DOHH2 (cell line): Measurements from ENCODE around the gene CEP41.

Experiments
- H3F3A ChIP-seq: fragments of 200-600 bp; sonication (generic), shearing (Covaris generic); 2 replicates; pipeline ENCODE4 v1.6.0; 2016; ENCODE audit warnings: antibody characterized with exemption, mild to moderate bottlenecking; ENCODE audit not compliant: control insufficient read depth, insufficient read depth
- H3K27ac ChIP-seq: fragments of 200-600 bp; sonication (generic); 2 replicates; pipeline ENCODE4 v1.5.1; 2014; ENCODE audit warnings: low read depth, mild to moderate bottlenecking, low read length, moderate library complexity
- H3K27me3 ChIP-seq: fragments of 200-600 bp; sonication (generic); 2 replicates; pipeline ENCODE4 v1.6.1; 2014; ENCODE audit warnings: mild to moderate bottlenecking, low read length, mixed read lengths; ENCODE audit not compliant: control insufficient read depth
- H3K36me3 ChIP-seq: fragments of 200-600 bp; sonication (generic); 2 replicates; pipeline ENCODE4 v1.6.1; 2014; ENCODE audit warnings: mild to moderate bottlenecking, low read length, moderate library complexity, mixed read lengths; ENCODE audit not compliant: control insufficient read depth
- H3K4me1 ChIP-seq: fragments of 200-600 bp; sonication (generic); 2 replicates; pipeline ENCODE4 v1.6.1; 2014; ENCODE audit warnings: mild to moderate bottlenecking, low read length, mixed read lengths; ENCODE audit not compliant: control insufficient read depth
- H3K4me2 ChIP-seq: fragments of 200-600 bp; sonication (generic); 2 replicates; pipeline ENCODE4 v1.6.0; 2014; ENCODE audit warnings: mild to moderate bottlenecking, low read length, moderate library complexity
- H3K4me3 ChIP-seq: fragments of 200-600 bp; sonication (generic); 2 replicates; pipeline ENCODE4 v1.5.1; 2014; ENCODE audit warnings: mild to moderate bottlenecking, low read length, mixed read lengths
- H3K79me2 ChIP-seq: fragments of 200-600 bp; sonication (generic); 2 replicates; pipeline ENCODE4 v1.6.1; 2014; ENCODE audit warnings: mild to moderate bottlenecking, low read length, mixed read lengths; ENCODE audit not compliant: control insufficient read depth
- H3K9me2 ChIP-seq: fragments of 200-600 bp; sonication (generic); replicated peaks from 2 replicates; pipeline ENCODE4 v1.6.1; 2014; ENCODE audit warnings: mild to moderate bottlenecking, low read length, mixed read lengths; ENCODE audit not compliant: control insufficient read depth
- H3K9me3 ChIP-seq: fragments of 200-600 bp; sonication (generic); 2 replicates; pipeline ENCODE4 v1.6.1; 2014; ENCODE audit warnings: antibody characterized with exemption, low read length, mixed read lengths; ENCODE audit not compliant: control insufficient read depth, insufficient read depth
- H4K20me1 ChIP-seq: fragments of 200-600 bp; sonication (generic); 2 replicates; pipeline ENCODE4 v1.6.0; 2014; ENCODE audit warnings: low read depth, mild to moderate bottlenecking, antibody characterized with exemption, low read length, moderate library complexity; ENCODE audit not compliant: control insufficient read depth, insufficient read depth
- CTCF ChIP-seq: fragments of 200-600 bp; sonication (generic); IDR thresholded peaks from one replicate; pipeline ENCODE4 v1.5.1; 2014; ENCODE audit warnings: antibody characterized with exemption, mild to moderate bottlenecking, low read depth, low read length; ENCODE audit not compliant: poor library complexity, severe bottlenecking
- EZH2phosphoT487 ChIP-seq: fragments of 200-600 bp; sonication (generic); IDR thresholded peaks from 2 replicates; pipeline ENCODE4 v1.6.1; 2017; ENCODE audit warnings: borderline replicate concordance, mild to moderate bottlenecking, antibody characterized with exemption, low read length, moderate library complexity, mixed read lengths

The CEP41 gene

GRCh38 chr7:130388671-130389070 is 52.1 kb downstream of the CEP41 start:
- Histone ChIP-seq H3K79me2 (no peaks in the 10 kb centered on the region), H3K4me2 (no peak overlapping the region), H3K27ac (no peak overlapping the region), H3K9me2 (no peaks in the 10 kb centered on the region), H3F3A (no peaks in the 10 kb centered on the region), H3K36me3 (no peaks in the 10 kb centered on the region), H3K9me3 (no peaks in the 10 kb centered on the region), H4K20me1 (no peaks in the 10 kb centered on the region), H3K4me3 (no peak overlapping the region), H3K27me3 (no peaks in the 10 kb centered on the region), H3K4me1 (no peaks in the 10 kb centered on the region)
- TF ChIP-seq CTCF (no peak), EZH2phosphoT487 (no peak)

GRCh38 chr7:130387628-130388403 is 53.0 kb downstream of the CEP41 start:
- Histone ChIP-seq H3K9me2 (no peaks in the 10 kb centered on the region), H3K4me2 (no peak overlapping the region), H4K20me1 (no peaks in the 10 kb centered on the region)

GRCh38 chr7:130387306-130387627 is 53.5 kb downstream of the CEP41 start:
- no peak overlapping the region for H3K4me3 ChIP-seq
- H3K4me1 ChIP-seq = no peaks in the 10 kb centered on the region
- H3K4me2 ChIP-seq = no peak overlapping the region
- TF ChIP-seq CTCF = no peak
- no peak for TF ChIP-seq EZH2phosphoT487
- no peaks in the 10 kb centered on the region for H3K9me3 ChIP-seq
- no peaks in the 10 kb centered on the region for H3K79me2 ChIP-seq
- H3F3A ChIP-seq = no peaks in the 10 kb centered on the region
- no peaks in the 10 kb centered on the region for H3K27me3 ChIP-seq
- no peaks in the 10 kb centered on the region for H4K20me1 ChIP-seq
- H3K27ac ChIP-seq = no peak overlapping the region
- H3K36me3 ChIP-seq = no peaks in the 10 kb centered on the region
- no peaks in the 10 kb centered on the region for H3K9me2 ChIP-seq

More at GRCh38 chr7:130387628-130388403, 53.0 kb downstream of the CEP41 start:
- no peak overlapping the region for H3K27ac ChIP-seq
- no peaks in the 10 kb centered on the region for H3K4me1 ChIP-seq
- no peaks in the 10 kb centered on the region for H3F3A ChIP-seq
- H3K79me2 ChIP-seq = no peaks in the 10 kb centered on the region
- no peaks in the 10 kb centered on the region for H3K36me3 ChIP-seq
- TF ChIP-seq EZH2phosphoT487 = no peak
- no peak for TF ChIP-seq CTCF
- H3K27me3 ChIP-seq = no peaks in the 10 kb centered on the region
- no peak overlapping the region for H3K4me3 ChIP-seq
- no peaks in the 10 kb centered on the region for H3K9me3 ChIP-seq
